HepG2 (cell line): ENCODE data around the gene SEM1. TPM values are rescaled to one million over a fixed set of nuclear protein-coding genes. Genes with fewer than 3 reads are reported as not detected.
"Not testable (repeated sequence)": the region's sequence is repeated elsewhere in the genome, so short reads cannot be mapped to it uniquely, and the experiment has no call there.

Experiments
- ATAC-seq: fragments of 200-7000 bp; cut with Tn5 transposase; 3 replicates; pipeline ENCODE4 v1.9.1; 2020; ENCODE audit warnings: mild to moderate bottlenecking, moderate library complexity
- BruUV-seq: library from RNA; stranded (reverse); fragments of 400-500 nt; replicated peaks from 2 replicates; lab custom pipeline; 2021; lab: Mats Ljungman, UMichigan
- CTCF ChIA-PET: fragments of 300-600 bp; formaldehyde crosslinking; extraction: SDS; loops from one replicate; lab custom pipeline; 2021; ENCODE audit warnings: low total read pairs, inconsistent platforms, low intra/inter-chr PET ratio; lab: Yijun Ruan, JAX
- POLR2A ChIA-PET: fragments of 350-600 bp; sonication (Branson Sonifier 250); formaldehyde crosslinking; loops from one replicate; lab custom pipeline; 2020; ENCODE audit warnings: antibody characterized with exemption, inconsistent platforms; lab: Yijun Ruan, JAX
- DNase-seq: peaks from one replicate; pipeline ENCODE4 v3.0.0-alpha.2; 2015; ENCODE audit warnings: low spot score
- FAIRE-seq: peaks from 3 replicates; lab custom pipeline; 2011; peaks lifted over from hg19 to GRCh38; lab: Jason Lieb, UNC
- H2AFZ ChIP-seq: one replicate; pipeline ENCODE4 v1.6.1; 2011; ENCODE audit warnings: low read length, inconsistent platforms
- H3K27ac ChIP-seq: fragments of 300-600 bp; 3 replicates; pipeline ENCODE4 v1.8.0; 2011; ENCODE audit warnings: mixed run types, mild to moderate bottlenecking, mixed read lengths, low read length, inconsistent platforms; ENCODE audit not compliant: insufficient read depth; ENCODE audit errors: extremely low read length
- H3K27me3 ChIP-seq, 2 experiments: fragments of 200-600 bp in 1 of 2; 2 replicates in 1 of 2; 3 replicates in 1 of 2; pipeline versions ENCODE4 v1.6.0 to v1.8.0; 2011; ENCODE audit warnings: low read length in 2 of 2, mild to moderate bottlenecking in 2 of 2, moderate library complexity in 2 of 2, inconsistent platforms in 1 of 2; ENCODE audit not compliant: insufficient read depth in 2 of 2, control insufficient read depth in 1 of 2
- H3K36me3 ChIP-seq, 2 experiments: fragments of 200-600 bp in 1 of 2; replicated peaks in 1 of 2; 2 replicates in 1 of 2; 3 replicates in 1 of 2; pipeline versions ENCODE4 v1.5.1 to v1.8.0; 2011; ENCODE audit warnings: low read length in 2 of 2, inconsistent platforms in 1 of 2; ENCODE audit not compliant: insufficient read depth in 2 of 2, control insufficient read depth in 1 of 2
- H3K4me1 ChIP-seq: 2 replicates; pipeline ENCODE4 v1.5.1; 2012; ENCODE audit warnings: low read length, inconsistent platforms; ENCODE audit not compliant: insufficient read depth
- H3K4me2 ChIP-seq: 2 replicates; pipeline ENCODE4 v1.6.0; 2011; ENCODE audit warnings: low read depth, low read length, inconsistent platforms
- H3K4me3 ChIP-seq, 3 experiments: fragments of 200-600 bp in 1 of 3; sonication (generic), shearing (Covaris generic) in 1 of 3; replicated peaks in 1 of 3; 2 replicates each; pipeline ENCODE4 v1.5.1; 2011 to 2016; ENCODE audit warnings: low read length in 3 of 3, inconsistent platforms in 2 of 3, low read depth in 2 of 3, mild to moderate bottlenecking in 2 of 3, control low read depth in 1 of 3, mixed read lengths in 1 of 3; ENCODE audit not compliant: insufficient read depth in 1 of 3
- H3K79me2 ChIP-seq: one replicate; pipeline ENCODE4 v1.6.1; 2011; ENCODE audit warnings: low read length, inconsistent platforms; ENCODE audit not compliant: insufficient read depth
- H3K9ac ChIP-seq: 2 replicates; pipeline ENCODE4 v1.6.0; 2011; ENCODE audit warnings: mild to moderate bottlenecking, low read depth, low read length, inconsistent platforms; ENCODE audit not compliant: insufficient read depth
- H3K9me3 ChIP-seq: 2 replicates; pipeline ENCODE4 v1.5.1; 2012; ENCODE audit warnings: mild to moderate bottlenecking, low read length
- H4K20me1 ChIP-seq: 2 replicates; pipeline ENCODE4 v1.6.0; 2011; ENCODE audit warnings: inconsistent platforms, mild to moderate bottlenecking, low read length, moderate library complexity; ENCODE audit not compliant: insufficient read depth
- IKZF4 ChIP-seq: sonication (generic); formaldehyde crosslinking; IDR thresholded peaks from 2 replicates; pipeline ENCODE4 v1.5.1; 2020; ENCODE audit warnings: borderline replicate concordance, mild to moderate bottlenecking, low read depth, missing genetic modification reagents; ENCODE audit errors: not compliant biosample characterization
- RCOR2 ChIP-seq: IDR thresholded peaks from 2 replicates; pipeline ENCODE4 v1.6.1; 2016; ENCODE audit warnings: missing biosample characterization, missing genetic modification reagents
- ZNF12 ChIP-seq: sonication (generic); formaldehyde crosslinking; IDR thresholded peaks from 2 replicates; pipeline ENCODE4 v1.5.0; 2020; ENCODE audit warnings: missing genetic modification reagents
- ZNF142 ChIP-seq: sonication (generic); formaldehyde crosslinking; IDR thresholded peaks from 2 replicates; pipeline ENCODE4 v1.4.0; 2020; ENCODE audit warnings: missing genetic modification reagents
- ZNF567 ChIP-seq: sonication (generic); formaldehyde crosslinking; IDR thresholded peaks from 2 replicates; pipeline ENCODE4 v1.8.1; 2023; ENCODE audit warnings: mild to moderate bottlenecking, missing genetic modification reagents, borderline replicate concordance
- WGBS: methylation state at CpG from one replicate; pipeline ENCODE4 v1.1.6; 2017; ENCODE audit warnings: low lambda C conversion rate; 5-methylcytosine and 5-hydroxymethylcytosine counted together
- in situ Hi-C: cut with HindIII; loops from 2 replicates; pipeline ENCODE4 v1.10.0; 2017; ENCODE audit warnings: low pct_unique_long_range_greater_than_20kb; ENCODE audit not compliant: extremely low pct_ligation_motif_present
- intact Hi-C: fragments of 100-400 bp; cut with micrococcal nuclease; formaldehyde crosslinking; loops from one replicate; pipeline ENCODE4 v1.10.0; 2022; ENCODE audit not compliant: unreplicated experiment
- polyA plus RNA-seq, 8 experiments: library from polyadenylated mRNA; depleted of rRNA in 3 of 8; stranded (reverse) in 7 of 8; unstranded in 1 of 8; fragments of >200 nt; fragmentation: Illumina TruSeq in 4 of 8; extraction: Trizol in 4 of 8; gene quantifications; 2 replicates each; pipeline versions ENCODE4 v1.2.1 to v1.2.3, GENCODE V29; 2011 to 2016; ENCODE audit warnings: low read depth in 4 of 8, missing spikeins in 1 of 8, mixed read lengths in 1 of 8; ENCODE audit not compliant: insufficient read depth in 1 of 8
- total RNA-seq, 5 experiments: library from RNA; depleted of rRNA; stranded (reverse); fragments of >200 nt; fragmentation: Illumina TruSeq; extraction: Trizol; gene quantifications; 2 replicates each; pipeline ENCODE4 v1.2.3, GENCODE V29; 2016; ENCODE audit warnings: low read depth in 1 of 5

SEM1 gene
- total and polyA plus RNA-seq, 2 of the 13 experiments (the other 11 are each of a cell fraction or from before 2014, with no cell fraction given) = 40.7 to 174 TPM

- TF ChIP-seq RCOR2 (CRISPR knock-in tag) = no peak
- TF ChIP-seq ZNF567 = no peak
- TF ChIP-seq ZNF142 (CRISPR knock-in tag) = no peak
- TF ChIP-seq ZNF12 (CRISPR knock-in tag) = no peak
- no peak for TF ChIP-seq IKZF4 (CRISPR knock-in tag)
- TF ChIP-seq, all 625 proteins: peak for 0
Measured at GRCh38 chr7:96645084-96645483, 64.6 kb downstream of the SEM1 start (continued).

- BruUV-seq, H3K27ac ChIP-seq, in situ Hi-C loops, H3K9ac ChIP-seq, FAIRE-seq, ATAC-seq, H3K4me2 ChIP-seq, H3K36me3 ChIP-seq, POLR2A ChIA-PET, CTCF ChIA-PET, H3K4me3 ChIP-seq, intact Hi-C loops, H3K4me1 ChIP-seq, H2AFZ ChIP-seq, H3K79me2 ChIP-seq, H3K9me3 ChIP-seq, DNase-seq, H3K27me3 ChIP-seq, H4K20me1 ChIP-seq: not testable (repeated sequence)
- WGBS = 68% methylated on average over 4 of the region's 4 CpGs
Measured at GRCh38 chr7:96643436-96643835, 66.2 kb downstream of the SEM1 start.
